ENCODE measurements around the gene AMPD3.

Gene AMPD3

DNA sequence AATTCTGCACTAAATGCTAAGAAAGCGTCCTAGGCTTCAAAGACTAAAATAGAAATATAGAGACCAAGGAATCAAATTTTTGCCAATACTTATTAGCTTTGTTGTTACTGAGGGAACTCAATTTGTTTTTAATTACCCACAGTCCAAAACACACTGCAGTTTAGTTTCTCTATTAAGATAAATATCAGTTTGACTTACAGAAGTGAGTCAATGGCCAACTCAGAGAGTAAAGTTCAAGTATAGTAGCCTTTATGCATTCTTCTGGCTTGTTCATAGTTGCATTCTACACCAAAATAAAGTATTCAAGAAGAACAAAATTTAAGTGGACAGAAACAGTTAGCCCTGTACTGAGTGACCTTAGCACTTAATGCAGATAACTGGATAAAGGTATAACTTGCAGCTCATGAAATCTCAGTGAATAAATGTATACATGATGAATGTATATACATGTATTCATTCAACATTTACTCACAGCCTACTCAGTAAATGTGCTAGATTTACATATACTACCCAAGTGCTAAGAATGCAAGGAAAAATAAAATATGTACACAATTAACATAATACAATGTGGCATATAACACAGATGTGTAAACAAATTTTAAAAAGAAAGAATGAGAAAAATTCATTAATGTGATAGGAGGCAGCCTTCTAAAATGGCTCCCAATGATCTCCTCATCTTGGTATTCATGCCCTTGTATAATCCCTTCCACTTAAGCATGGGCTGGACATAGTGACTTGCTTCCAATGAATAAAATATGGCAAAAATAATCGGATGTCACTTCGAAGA, 95.6 kb downstream of the AMPD3 start:
- TF ChIP-seq, protein P1, sequence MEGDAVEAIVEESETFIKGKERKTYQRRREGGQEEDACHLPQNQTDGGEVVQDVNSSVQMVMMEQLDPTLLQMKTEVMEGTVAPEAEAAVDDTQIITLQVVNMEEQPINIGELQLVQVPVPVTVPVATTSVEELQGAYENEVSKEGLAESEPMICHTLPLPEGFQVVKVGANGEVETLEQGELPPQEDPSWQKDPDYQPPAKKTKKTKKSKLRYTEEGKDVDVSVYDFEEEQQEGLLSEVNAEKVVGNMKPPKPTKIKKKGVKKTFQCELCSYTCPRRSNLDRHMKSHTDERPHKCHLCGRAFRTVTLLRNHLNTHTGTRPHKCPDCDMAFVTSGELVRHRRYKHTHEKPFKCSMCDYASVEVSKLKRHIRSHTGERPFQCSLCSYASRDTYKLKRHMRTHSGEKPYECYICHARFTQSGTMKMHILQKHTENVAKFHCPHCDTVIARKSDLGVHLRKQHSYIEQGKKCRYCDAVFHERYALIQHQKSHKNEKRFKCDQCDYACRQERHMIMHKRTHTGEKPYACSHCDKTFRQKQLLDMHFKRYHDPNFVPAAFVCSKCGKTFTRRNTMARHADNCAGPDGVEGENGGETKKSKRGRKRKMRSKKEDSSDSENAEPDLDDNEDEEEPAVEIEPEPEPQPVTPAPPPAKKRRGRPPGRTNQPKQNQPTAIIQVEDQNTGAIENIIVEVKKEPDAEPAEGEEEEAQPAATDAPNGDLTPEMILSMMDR (conservative IDR thresholded peaks at IDR 0.05): no peak
- no peak for TF ChIP-seq ZFX (IDR thresholded peaks at IDR 0.05)
- no peak overlapping the region for H3K27ac ChIP-seq

GRCh38 chr11:10551290-10551592, 96.2 kb downstream of the AMPD3 start:
- H3K27ac ChIP-seq: no peak overlapping the region
- TF ChIP-seq, protein P1 (conservative IDR thresholded peaks at IDR 0.05): no peak
- TF ChIP-seq ZFX (IDR thresholded peaks at IDR 0.05): no peak

GRCh38 chr11:10551845-10552352, 96.8 kb downstream of the AMPD3 start:
- no peak overlapping the region for H3K27ac ChIP-seq
- TF ChIP-seq, protein P1 (conservative IDR thresholded peaks at IDR 0.05): no peak
- no peak for TF ChIP-seq ZFX (IDR thresholded peaks at IDR 0.05)

- TF ChIP-seq ZFX (IDR thresholded peaks at IDR 0.05): no peak
- TF ChIP-seq, protein P1 (conservative IDR thresholded peaks at IDR 0.05): no peak
- no peak overlapping the region for H3K27ac ChIP-seq
Observed at GRCh38 chr11:10556590-10556989, 101.5 kb downstream of the AMPD3 start.

Data from C4-2B (cell line).